HepG2 (cell line): ENCODE measurements around the gene PPP1R9B. TPM values are rescaled to one million over a fixed set of nuclear protein-coding genes. Genes with fewer than 3 reads are reported as not detected.

Experiments used
- CAMTA2 ChIP-seq: sonication (generic); formaldehyde crosslinking; IDR thresholded peaks from 2 replicates; pipeline ENCODE4 v1.4.0; 2020; ENCODE audit warnings: mild to moderate bottlenecking, missing genetic modification reagents, borderline replicate concordance
- DPF2 ChIP-seq: sonication (generic); formaldehyde crosslinking; IDR thresholded peaks from 2 replicates; pipeline ENCODE4 v1.4.0; 2020; ENCODE audit warnings: mild to moderate bottlenecking, low read depth, missing genetic modification reagents, borderline replicate concordance
- EHMT2 ChIP-seq: fragments of 200-600 bp; sonication (generic); IDR thresholded peaks from 2 replicates; pipeline ENCODE4 v1.7.0; 2017; ENCODE audit warnings: antibody characterized with exemption, low read depth, low read length, borderline replicate concordance
- FLYWCH1 ChIP-seq: sonication (generic); formaldehyde crosslinking; IDR thresholded peaks from 2 replicates; pipeline ENCODE4 v1.8.1; 2023; ENCODE audit warnings: mild to moderate bottlenecking, missing genetic modification reagents
- HNF4A ChIP-seq: sonication (generic); formaldehyde crosslinking; IDR thresholded peaks from 2 replicates; pipeline ENCODE4 v1.4.0; 2020; ENCODE audit warnings: missing genetic modification reagents
- IKZF4 ChIP-seq: sonication (generic); formaldehyde crosslinking; IDR thresholded peaks from 2 replicates; pipeline ENCODE4 v1.5.1; 2020; ENCODE audit warnings: borderline replicate concordance, mild to moderate bottlenecking, low read depth, missing genetic modification reagents; ENCODE audit errors: not compliant biosample characterization
- MTERF4 ChIP-seq: sonication (generic); formaldehyde crosslinking; IDR thresholded peaks from 2 replicates; pipeline ENCODE4 v1.8.0; 2023; ENCODE audit warnings: mild to moderate bottlenecking, missing genetic modification reagents
- NFE2 ChIP-seq: sonication (generic); formaldehyde crosslinking; IDR thresholded peaks from 2 replicates; pipeline ENCODE4 v1.4.0; 2020; ENCODE audit warnings: missing genetic modification reagents
- NKX3-1 ChIP-seq: sonication (generic); formaldehyde crosslinking; IDR thresholded peaks from 2 replicates; pipeline ENCODE4 v1.5.0; 2020; ENCODE audit warnings: missing genetic modification reagents
- SOX13 ChIP-seq, 3 experiments: fragments of 450-650 bp in 1 of 3; sonication (generic) in 1 of 3; formaldehyde crosslinking in 1 of 3; IDR thresholded peaks in 2 of 3; conservative IDR thresholded peaks in 1 of 3; 2 replicates each; pipeline versions ENCODE4 v1.5.0 to v1.6.1; 2016 to 2020; ENCODE audit warnings: antibody characterized with exemption in 1 of 3, mild to moderate bottlenecking in 1 of 3, missing compliant biosample characterization in 1 of 3, missing genetic modification reagents in 1 of 3, moderate library complexity in 1 of 3
- SOX5 ChIP-seq: IDR thresholded peaks from 2 replicates; pipeline ENCODE4 v1.6.1; 2016; ENCODE audit warnings: borderline replicate concordance
- SPEN ChIP-seq: sonication (generic); formaldehyde crosslinking; IDR thresholded peaks from 2 replicates; pipeline ENCODE4 v1.5.1; 2020; ENCODE audit warnings: low read depth, mild to moderate bottlenecking, missing genetic modification reagents
- TAF15 ChIP-seq: fragments of 200-400 bp; formaldehyde crosslinking; IDR thresholded peaks from one replicate; pipeline ENCODE4 v1.6.1; 2018; ENCODE audit warnings: mild to moderate bottlenecking, low read depth, low read length; ENCODE audit not compliant: poor library complexity, severe bottlenecking
- THAP7 ChIP-seq: sonication (generic); formaldehyde crosslinking; IDR thresholded peaks from 2 replicates; pipeline ENCODE4 v1.8.1; 2023; ENCODE audit warnings: mild to moderate bottlenecking, missing genetic modification reagents
- USF2 ChIP-seq, 2 experiments: sonication (generic) in 1 of 2; formaldehyde crosslinking in 1 of 2; IDR thresholded peaks; 2 replicates each; pipeline versions ENCODE4 v1.5.1 to v1.6.1; 2011 to 2020; ENCODE audit warnings: borderline replicate concordance in 1 of 2, low read depth in 1 of 2, low read length in 1 of 2, mild to moderate bottlenecking in 1 of 2, missing genetic modification reagents in 1 of 2, moderate library complexity in 1 of 2
- ZBTB38 ChIP-seq: sonication (generic); formaldehyde crosslinking; IDR thresholded peaks from 2 replicates; pipeline ENCODE4 v1.5.1; 2020; ENCODE audit warnings: mild to moderate bottlenecking, missing genetic modification reagents
- ZKSCAN5 ChIP-seq: sonication (generic); formaldehyde crosslinking; IDR thresholded peaks from 2 replicates; pipeline ENCODE4 v1.5.1; 2020; ENCODE audit warnings: mild to moderate bottlenecking, missing genetic modification reagents
- ZNF121 ChIP-seq: sonication (generic); formaldehyde crosslinking; IDR thresholded peaks from 2 replicates; pipeline ENCODE4 v1.5.0; 2020; ENCODE audit warnings: mild to moderate bottlenecking, missing genetic modification reagents
- ZNF232 ChIP-seq: sonication (generic); formaldehyde crosslinking; IDR thresholded peaks from 2 replicates; pipeline ENCODE4 v1.4.0; 2020; ENCODE audit warnings: missing genetic modification reagents, borderline replicate concordance
- ZNF335 ChIP-seq: sonication (generic); formaldehyde crosslinking; IDR thresholded peaks from 2 replicates; pipeline ENCODE4 v1.4.0; 2020; ENCODE audit warnings: missing genetic modification reagents
- ZNF430 ChIP-seq: sonication (generic); formaldehyde crosslinking; IDR thresholded peaks from 2 replicates; pipeline ENCODE4 v1.9.0; 2021; ENCODE audit warnings: mild to moderate bottlenecking, missing genetic modification reagents
- ZNF704 ChIP-seq: sonication (generic); formaldehyde crosslinking; IDR thresholded peaks from 2 replicates; pipeline ENCODE4 v1.8.1; 2023; ENCODE audit warnings: mild to moderate bottlenecking, inconsistent platforms, moderate library complexity, missing genetic modification reagents, borderline replicate concordance
- ZNF709 ChIP-seq: sonication (generic); formaldehyde crosslinking; IDR thresholded peaks from 2 replicates; pipeline ENCODE4 v1.5.0; 2020; ENCODE audit warnings: mild to moderate bottlenecking, missing genetic modification reagents
- ZSCAN30 ChIP-seq: sonication (generic); formaldehyde crosslinking; IDR thresholded peaks from 2 replicates; pipeline ENCODE4 v1.5.0; 2020; ENCODE audit warnings: mild to moderate bottlenecking, missing genetic modification reagents
- polyA plus RNA-seq, 8 experiments: library from polyadenylated mRNA; depleted of rRNA in 3 of 8; stranded (reverse) in 7 of 8; unstranded in 1 of 8; fragments of >200 nt; fragmentation: Illumina TruSeq in 4 of 8; extraction: Trizol in 4 of 8; gene quantifications; 2 replicates each; pipeline versions ENCODE4 v1.2.1 to v1.2.3, GENCODE V29; 2011 to 2016; ENCODE audit warnings: low read depth in 4 of 8, missing spikeins in 1 of 8, mixed read lengths in 1 of 8; ENCODE audit not compliant: insufficient read depth in 1 of 8
- total RNA-seq, 5 experiments: library from RNA; depleted of rRNA; stranded (reverse); fragments of >200 nt; fragmentation: Illumina TruSeq; extraction: Trizol; gene quantifications; 2 replicates each; pipeline ENCODE4 v1.2.3, GENCODE V29; 2016; ENCODE audit warnings: low read depth in 1 of 5

Gene PPP1R9B
- total and polyA plus RNA-seq, 2 of the 13 experiments (the other 11 are each of a cell fraction or from before 2014, with no cell fraction given) = 9.4 to 15.8 TPM

- no peak for TF ChIP-seq NFE2
- TF ChIP-seq ZNF709 (CRISPR knock-in tag) = no peak
- peak; percentile 50; the same call in 1 of the 2 replicates for TF ChIP-seq SOX5 (CRISPR knock-in tag)
- TF ChIP-seq SPEN (CRISPR knock-in tag) = peak; percentile 53; the same call in 1 of the 2 replicates
- peak; percentile 82 for TF ChIP-seq ZBTB38
- TF ChIP-seq ZNF430 (CRISPR knock-in tag) = peak; percentile 60; the same call in 1 of the 2 replicates
- TF ChIP-seq ZNF232 (CRISPR knock-in tag) = no peak
- no peak for TF ChIP-seq FLYWCH1 (CRISPR knock-in tag)
- TF ChIP-seq NKX3-1 = no peak
- TF ChIP-seq USF2 (IDR thresholded peaks at IDR 0.05; ENCODE audit: low read depth, low read length) = no peak
- no peak for TF ChIP-seq USF2 (CRISPR knock-in tag; IDR thresholded peaks at IDR 0.05; ENCODE audit: borderline replicate concordance)
- TF ChIP-seq HNF4A (CRISPR knock-in tag) = peak; percentile 56
- TF ChIP-seq DPF2 (CRISPR knock-in tag) = no peak; the same call in 1 of the 2 replicates
- TF ChIP-seq CAMTA2 = no peak
- no peak for TF ChIP-seq TAF15
- TF ChIP-seq ZNF335 = no peak
- no peak for TF ChIP-seq IKZF4 (CRISPR knock-in tag)
- TF ChIP-seq THAP7 (CRISPR knock-in tag) = no peak
- TF ChIP-seq SOX13 (IDR thresholded peaks at IDR 0.05) = no peak
- TF ChIP-seq SOX13 (CRISPR knock-in tag; conservative IDR thresholded peaks at IDR 0.05 in 1 of 2, IDR thresholded peaks at IDR 0.05 in 1 of 2) = 0 out of 4 replicates have a peak, but pooled peaks of 1 of the 2 experiments have one; percentile 27
- no peak for TF ChIP-seq EHMT2
- TF ChIP-seq ZNF121 = no peak
- no peak for TF ChIP-seq MTERF4
- no peak for TF ChIP-seq ZSCAN30 (CRISPR knock-in tag)
- no peak for TF ChIP-seq ZKSCAN5 (CRISPR knock-in tag)
- no peak for TF ChIP-seq ZNF704
Observed at GRCh38 chr17:50101346-50102163, 48.9 kb downstream of the PPP1R9B start (continued).
